HepG2 (cell line): ENCODE results near the gene RRAD. TPM values are rescaled to one million over a fixed set of nuclear protein-coding genes. Genes with fewer than 3 reads are reported as not detected.

ENCODE experiments used
- ATAC-seq: fragments of 200-7000 bp; cut with Tn5 transposase; 3 replicates; pipeline ENCODE4 v1.9.1; 2020; ENCODE audit warnings: mild to moderate bottlenecking, moderate library complexity
- BruUV-seq: library from RNA; stranded (reverse); fragments of 400-500 nt; replicated peaks from 2 replicates; lab custom pipeline; 2021; lab: Mats Ljungman, UMichigan
- CTCF ChIA-PET: fragments of 300-600 bp; formaldehyde crosslinking; extraction: SDS; loops from one replicate; lab custom pipeline; 2021; ENCODE audit warnings: low total read pairs, inconsistent platforms, low intra/inter-chr PET ratio; lab: Yijun Ruan, JAX
- POLR2A ChIA-PET: fragments of 350-600 bp; sonication (Branson Sonifier 250); formaldehyde crosslinking; loops from one replicate; lab custom pipeline; 2020; ENCODE audit warnings: antibody characterized with exemption, inconsistent platforms; lab: Yijun Ruan, JAX
- DNase-seq: peaks from one replicate; pipeline ENCODE4 v3.0.0-alpha.2; 2015; ENCODE audit warnings: low spot score
- FAIRE-seq: peaks from 3 replicates; lab custom pipeline; 2011; peaks lifted over from hg19 to GRCh38; lab: Jason Lieb, UNC
- H2AFZ ChIP-seq: one replicate; pipeline ENCODE4 v1.6.1; 2011; ENCODE audit warnings: low read length, inconsistent platforms
- H3K27ac ChIP-seq: fragments of 300-600 bp; 3 replicates; pipeline ENCODE4 v1.8.0; 2011; ENCODE audit warnings: mixed run types, mild to moderate bottlenecking, mixed read lengths, low read length, inconsistent platforms; ENCODE audit not compliant: insufficient read depth; ENCODE audit errors: extremely low read length
- H3K27me3 ChIP-seq, 2 experiments: fragments of 200-600 bp in 1 of 2; 2 replicates in 1 of 2; 3 replicates in 1 of 2; pipeline versions ENCODE4 v1.6.0 to v1.8.0; 2011; ENCODE audit warnings: low read length in 2 of 2, mild to moderate bottlenecking in 2 of 2, moderate library complexity in 2 of 2, inconsistent platforms in 1 of 2; ENCODE audit not compliant: insufficient read depth in 2 of 2, control insufficient read depth in 1 of 2
- H3K36me3 ChIP-seq, 2 experiments: fragments of 200-600 bp in 1 of 2; replicated peaks in 1 of 2; 2 replicates in 1 of 2; 3 replicates in 1 of 2; pipeline versions ENCODE4 v1.5.1 to v1.8.0; 2011; ENCODE audit warnings: low read length in 2 of 2, inconsistent platforms in 1 of 2; ENCODE audit not compliant: insufficient read depth in 2 of 2, control insufficient read depth in 1 of 2
- H3K4me1 ChIP-seq: 2 replicates; pipeline ENCODE4 v1.5.1; 2012; ENCODE audit warnings: low read length, inconsistent platforms; ENCODE audit not compliant: insufficient read depth
- H3K4me2 ChIP-seq: 2 replicates; pipeline ENCODE4 v1.6.0; 2011; ENCODE audit warnings: low read depth, low read length, inconsistent platforms
- H3K4me3 ChIP-seq, 3 experiments: fragments of 200-600 bp in 1 of 3; sonication (generic), shearing (Covaris generic) in 1 of 3; replicated peaks in 1 of 3; 2 replicates each; pipeline ENCODE4 v1.5.1; 2011 to 2016; ENCODE audit warnings: low read length in 3 of 3, inconsistent platforms in 2 of 3, low read depth in 2 of 3, mild to moderate bottlenecking in 2 of 3, control low read depth in 1 of 3, mixed read lengths in 1 of 3; ENCODE audit not compliant: insufficient read depth in 1 of 3
- H3K79me2 ChIP-seq: one replicate; pipeline ENCODE4 v1.6.1; 2011; ENCODE audit warnings: low read length, inconsistent platforms; ENCODE audit not compliant: insufficient read depth
- H3K9ac ChIP-seq: 2 replicates; pipeline ENCODE4 v1.6.0; 2011; ENCODE audit warnings: mild to moderate bottlenecking, low read depth, low read length, inconsistent platforms; ENCODE audit not compliant: insufficient read depth
- H3K9me3 ChIP-seq: 2 replicates; pipeline ENCODE4 v1.5.1; 2012; ENCODE audit warnings: mild to moderate bottlenecking, low read length
- H4K20me1 ChIP-seq: 2 replicates; pipeline ENCODE4 v1.6.0; 2011; ENCODE audit warnings: inconsistent platforms, mild to moderate bottlenecking, low read length, moderate library complexity; ENCODE audit not compliant: insufficient read depth
- BCL3 ChIP-seq: sonication (generic); formaldehyde crosslinking; IDR thresholded peaks from 2 replicates; pipeline ENCODE4 v1.5.1; 2020; ENCODE audit warnings: mild to moderate bottlenecking, missing genetic modification reagents, moderate library complexity
- CENPT ChIP-seq: sonication (generic); formaldehyde crosslinking; IDR thresholded peaks from 2 replicates; pipeline ENCODE4 v1.8.0; 2022; ENCODE audit warnings: low read depth, mild to moderate bottlenecking, moderate library complexity, missing genetic modification reagents
- CREB1 ChIP-seq, 2 experiments: fragments of 450-650 bp in 1 of 2; IDR thresholded peaks; 2 replicates each; pipeline ENCODE4 v1.6.1; 2016 to 2017; ENCODE audit warnings: control low read depth in 1 of 2, mild to moderate bottlenecking in 1 of 2, missing compliant biosample characterization in 1 of 2, missing genetic modification characterization in 1 of 2
- CREM ChIP-seq, 2 experiments: sonication (generic) in 1 of 2; formaldehyde crosslinking in 1 of 2; IDR thresholded peaks; 2 replicates each; pipeline versions ENCODE4 v1.4.0 to v1.6.1; 2016 to 2020; ENCODE audit warnings: antibody characterized with exemption in 1 of 2, mild to moderate bottlenecking in 1 of 2, missing genetic modification reagents in 1 of 2
- FUBP1 ChIP-seq: sonication (generic); formaldehyde crosslinking; IDR thresholded peaks from 2 replicates; pipeline ENCODE4 v1.5.1; 2020; ENCODE audit warnings: missing genetic modification reagents, mild to moderate bottlenecking, borderline replicate concordance
- HNF1B ChIP-seq: sonication (generic); formaldehyde crosslinking; IDR thresholded peaks from 2 replicates; pipeline ENCODE4 v1.5.1; 2020; ENCODE audit warnings: mild to moderate bottlenecking, moderate library complexity, missing genetic modification reagents
- KDM5B ChIP-seq: sonication (generic); formaldehyde crosslinking; IDR thresholded peaks from 2 replicates; pipeline ENCODE4 v1.4.0; 2020; ENCODE audit warnings: missing genetic modification reagents, mild to moderate bottlenecking, borderline replicate concordance
- MYPOP ChIP-seq: sonication (generic); formaldehyde crosslinking; IDR thresholded peaks from 2 replicates; pipeline ENCODE4 v1.8.1; 2023; ENCODE audit warnings: mild to moderate bottlenecking, moderate library complexity, missing genetic modification reagents
- RXRB ChIP-seq: IDR thresholded peaks from 2 replicates; pipeline ENCODE4 v1.6.1; 2016; ENCODE audit warnings: borderline replicate concordance, missing genetic modification reagents, missing compliant biosample characterization
- SMAD9 ChIP-seq: sonication (generic); formaldehyde crosslinking; IDR thresholded peaks from 2 replicates; pipeline ENCODE4 v1.5.1; 2020; ENCODE audit warnings: mild to moderate bottlenecking, missing genetic modification reagents
- ZBTB43 ChIP-seq: sonication (generic); formaldehyde crosslinking; conservative IDR thresholded peaks from 2 replicates; pipeline ENCODE4 v1.4.0; 2020; ENCODE audit warnings: missing genetic modification reagents
- ZNF343 ChIP-seq: sonication (generic); formaldehyde crosslinking; IDR thresholded peaks from 2 replicates; pipeline ENCODE4 v1.4.0; 2020; ENCODE audit warnings: mild to moderate bottlenecking, missing genetic modification reagents
- ZNF503 ChIP-seq: sonication (generic); formaldehyde crosslinking; IDR thresholded peaks from 2 replicates; pipeline ENCODE4 v1.4.0; 2020; ENCODE audit warnings: missing genetic modification reagents
- WGBS: methylation state at CpG from one replicate; pipeline ENCODE4 v1.1.6; 2017; ENCODE audit warnings: low lambda C conversion rate; 5-methylcytosine and 5-hydroxymethylcytosine counted together
- in situ Hi-C: cut with HindIII; loops from 2 replicates; pipeline ENCODE4 v1.10.0; 2017; ENCODE audit warnings: low pct_unique_long_range_greater_than_20kb; ENCODE audit not compliant: extremely low pct_ligation_motif_present
- intact Hi-C: fragments of 100-400 bp; cut with micrococcal nuclease; formaldehyde crosslinking; loops from one replicate; pipeline ENCODE4 v1.10.0; 2022; ENCODE audit not compliant: unreplicated experiment
- polyA plus RNA-seq, 8 experiments: library from polyadenylated mRNA; depleted of rRNA in 3 of 8; stranded (reverse) in 7 of 8; unstranded in 1 of 8; fragments of >200 nt; fragmentation: Illumina TruSeq in 4 of 8; extraction: Trizol in 4 of 8; gene quantifications; 2 replicates each; pipeline versions ENCODE4 v1.2.1 to v1.2.3, GENCODE V29; 2011 to 2016; ENCODE audit warnings: low read depth in 4 of 8, missing spikeins in 1 of 8, mixed read lengths in 1 of 8; ENCODE audit not compliant: insufficient read depth in 1 of 8
- total RNA-seq, 5 experiments: library from RNA; depleted of rRNA; stranded (reverse); fragments of >200 nt; fragmentation: Illumina TruSeq; extraction: Trizol; gene quantifications; 2 replicates each; pipeline ENCODE4 v1.2.3, GENCODE V29; 2016; ENCODE audit warnings: low read depth in 1 of 5

Gene RRAD
- total and polyA plus RNA-seq, 2 of the 13 experiments (the other 11 are each of a cell fraction or from before 2014, with no cell fraction given) = 0.80 to 1.1 TPM

GRCh38 chr16:66946974-66947301, 21.6 kb upstream of the RRAD start:
- Histone ChIP-seq H3K9me3 (0 out of 2 replicates have a peak, but pooled peaks cover 5% of the 10 kb centered on the region), H3K79me2 (no peaks in the 10 kb centered on the region), H4K20me1 (no peaks in the 10 kb centered on the region; the same call in 1 of the 2 replicates), H2AFZ (no peak overlapping the region), H3K9ac (no peak overlapping the region), H3K27me3 (peaks cover 4 to 24% of the 10 kb centered on the region in 2 experiments; a peak in 4 of 5 replicates), H3K4me3 (no peak overlapping the region), H3K27ac (no peak overlapping the region), H3K4me2 (peak overlapping the region; percentile 75), H3K36me3 (peaks cover 4 to 20% of the 10 kb centered on the region in 2 experiments; a peak in 4 of 5 replicates), H3K4me1 (peaks cover 34% of the 10 kb centered on the region)
- POLR2A ChIA-PET = no interaction called here
- CTCF ChIA-PET = interaction anchor here (0.9 to 2.1 kb wide), 4 partner anchors 13 to 239 kb away, joined by 3 to 17 read pairs (median 4); no protein-coding TSS in a partner anchor
- in situ Hi-C loops = no loop called here
- intact Hi-C loops = loop anchor here (1.0 kb wide), 2 partner anchors 10 to 52 kb away; no protein-coding TSS in a partner anchor
- DNase-seq (no peak), ATAC-seq (no peak), FAIRE-seq (no peak)
- 11% methylated on average over 5 of the region's 5 CpGs for WGBS
- BruUV-seq = no TSS peak
- TF ChIP-seq KDM5B (CRISPR knock-in tag) (no peak), SMAD9 (CRISPR knock-in tag) (0 out of 2 replicates have a peak, but pooled peaks have one; percentile 39), ZNF503 (CRISPR knock-in tag) (no peak), CREB1 (IDR thresholded peaks at IDR 0.05) (no peak), CREB1 (CRISPR knock-in tag; IDR thresholded peaks at IDR 0.05) (0 out of 2 replicates have a peak, but pooled peaks have one; percentile 51), MYPOP (CRISPR knock-in tag) (0 out of 2 replicates have a peak, but pooled peaks have one; percentile 54), CENPT (CRISPR knock-in tag) (no peak), RXRB (CRISPR knock-in tag) (no peak), CREM (IDR thresholded peaks at IDR 0.05) (0 out of 2 replicates have a peak, but pooled peaks have one; percentile 11), CREM (CRISPR knock-in tag; IDR thresholded peaks at IDR 0.05) (no peak), BCL3 (CRISPR knock-in tag) (0 out of 2 replicates have a peak, but pooled peaks have one; percentile 0), ZBTB43 (no peak), FUBP1 (CRISPR knock-in tag) (no peak), ZNF343 (no peak), HNF1B (CRISPR knock-in tag) (peak; percentile 8; the same call in 1 of the 2 replicates)
